Nucleus accumbens (tissue), 56 donors: Measurements from ENCODE around the gene POLR2L.
A peak's percentile ranks its signal among the peaks of the same experiment; 100 is the strongest.

Experiments
- DNase-seq, 56 donors: peaks; one replicate each; lab custom pipeline; 2025; lab: John Stamatoyannopoulos, UW

POLR2L gene

DNA sequence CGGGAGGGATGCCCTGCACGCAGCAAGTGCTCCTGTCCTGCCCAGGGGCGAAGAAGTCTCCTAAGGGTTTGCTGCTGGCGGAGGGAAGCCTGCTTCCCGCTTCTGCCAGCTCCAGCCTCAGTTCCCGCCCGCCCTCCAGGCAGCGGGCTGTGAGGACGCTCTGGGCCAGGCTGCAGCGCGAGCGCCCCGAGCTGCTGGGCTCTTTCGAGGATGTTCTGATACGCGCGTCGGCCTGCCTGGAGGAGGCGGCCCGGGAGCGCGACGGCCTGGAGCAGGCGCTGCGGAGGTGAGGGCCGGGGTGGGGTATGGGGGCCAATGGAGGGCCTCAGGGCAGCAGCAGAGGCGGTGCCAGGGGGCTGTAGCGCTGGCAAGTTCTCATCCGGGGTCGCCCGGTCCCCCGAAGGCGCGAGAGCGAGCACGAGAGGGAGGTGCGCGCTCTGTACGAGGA, 12.5 kb downstream of the POLR2L start:
- no peak for DNase-seq

DNA sequence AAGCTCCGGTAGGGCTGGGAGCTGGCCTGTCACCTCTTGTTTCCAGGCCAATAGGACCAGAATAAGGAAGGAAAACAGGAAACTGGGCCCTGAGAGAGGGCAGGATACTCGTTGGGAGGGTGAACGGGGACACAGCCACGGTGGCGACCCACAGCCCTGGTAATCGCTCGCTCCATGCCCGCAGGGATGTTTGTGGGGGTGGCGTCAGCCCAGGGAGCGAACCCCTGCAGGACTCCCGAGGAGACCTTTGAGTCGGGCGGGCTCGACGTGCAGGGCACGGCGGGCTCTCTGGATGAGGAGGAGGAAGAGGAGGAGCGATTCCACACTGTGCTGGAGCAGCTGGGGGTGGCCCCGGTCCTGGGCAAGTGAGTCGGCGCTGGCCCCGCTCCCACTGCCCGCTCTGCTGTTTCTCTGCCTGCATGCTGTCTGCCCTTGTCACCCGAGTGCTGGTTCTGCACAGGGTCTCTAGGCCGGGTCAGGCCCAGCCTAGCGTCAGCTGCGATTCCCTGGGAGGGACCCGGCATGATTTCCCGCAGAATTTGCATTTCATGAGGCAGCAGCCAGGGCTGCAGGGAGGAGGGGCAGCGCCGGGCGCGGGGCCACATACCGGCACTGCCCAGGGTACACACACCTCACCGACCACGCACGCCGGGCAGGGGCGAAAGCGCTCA, 13.0 kb downstream of the POLR2L start:
- no peak for DNase-seq

DNA sequence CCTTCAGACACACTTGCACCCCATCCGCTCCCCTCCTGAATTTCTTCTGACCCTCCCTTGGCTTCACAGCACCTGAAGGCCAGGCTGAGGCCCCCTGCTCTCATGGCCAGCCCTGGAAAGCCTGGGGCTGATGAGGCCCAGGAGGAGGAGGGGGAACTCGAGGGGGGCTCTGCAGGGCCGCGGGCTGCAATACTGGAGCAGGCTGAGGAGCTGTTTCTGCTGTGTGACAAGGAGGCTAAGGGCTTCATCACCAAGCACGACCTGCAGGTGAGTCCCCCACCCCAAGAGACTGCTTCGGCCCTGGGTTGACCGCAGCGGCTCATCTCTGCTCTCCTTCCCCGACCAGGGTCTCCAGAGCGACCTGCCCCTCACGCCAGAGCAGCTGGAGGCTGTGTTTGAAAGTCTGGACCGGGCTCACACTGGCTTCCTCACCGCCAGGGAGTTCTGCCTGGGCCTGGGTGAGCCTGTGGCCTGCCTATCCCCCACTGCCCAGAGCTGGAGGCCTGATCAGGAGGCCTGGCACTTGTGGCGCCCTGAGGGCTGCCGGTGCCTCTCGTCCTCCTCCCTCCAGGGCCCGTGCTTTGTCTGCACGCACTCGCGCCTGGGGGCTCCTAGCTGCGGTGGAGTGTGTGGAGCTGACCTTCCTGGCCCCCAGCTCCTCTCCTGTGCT, 13.7 kb downstream of the POLR2L start:
- no peak for DNase-seq

DNA sequence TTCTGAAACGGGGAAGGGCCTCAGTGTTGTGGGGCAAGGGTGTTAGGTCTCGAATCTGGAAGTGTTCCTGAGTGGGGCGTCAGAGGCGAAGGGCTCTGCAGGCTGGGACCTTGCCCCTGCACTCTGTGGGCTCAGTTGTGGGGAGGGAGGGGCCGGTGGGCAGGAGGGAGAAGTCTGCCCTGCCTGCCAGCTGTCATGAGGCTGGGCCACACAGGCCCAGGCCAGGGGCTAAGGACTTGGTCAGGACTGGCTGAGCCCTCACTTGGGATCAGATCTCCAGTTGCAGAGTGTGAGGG, 14.5 kb downstream of the POLR2L start, which contains the start of gene CRACR2B:
TSS of gene CRACR2B (plus strand) at position 23 of the 296 bp plus-strand sequence. CDS start 689 bp downstream, outside the sequence.
- DNase-seq, result no peak

DNA sequence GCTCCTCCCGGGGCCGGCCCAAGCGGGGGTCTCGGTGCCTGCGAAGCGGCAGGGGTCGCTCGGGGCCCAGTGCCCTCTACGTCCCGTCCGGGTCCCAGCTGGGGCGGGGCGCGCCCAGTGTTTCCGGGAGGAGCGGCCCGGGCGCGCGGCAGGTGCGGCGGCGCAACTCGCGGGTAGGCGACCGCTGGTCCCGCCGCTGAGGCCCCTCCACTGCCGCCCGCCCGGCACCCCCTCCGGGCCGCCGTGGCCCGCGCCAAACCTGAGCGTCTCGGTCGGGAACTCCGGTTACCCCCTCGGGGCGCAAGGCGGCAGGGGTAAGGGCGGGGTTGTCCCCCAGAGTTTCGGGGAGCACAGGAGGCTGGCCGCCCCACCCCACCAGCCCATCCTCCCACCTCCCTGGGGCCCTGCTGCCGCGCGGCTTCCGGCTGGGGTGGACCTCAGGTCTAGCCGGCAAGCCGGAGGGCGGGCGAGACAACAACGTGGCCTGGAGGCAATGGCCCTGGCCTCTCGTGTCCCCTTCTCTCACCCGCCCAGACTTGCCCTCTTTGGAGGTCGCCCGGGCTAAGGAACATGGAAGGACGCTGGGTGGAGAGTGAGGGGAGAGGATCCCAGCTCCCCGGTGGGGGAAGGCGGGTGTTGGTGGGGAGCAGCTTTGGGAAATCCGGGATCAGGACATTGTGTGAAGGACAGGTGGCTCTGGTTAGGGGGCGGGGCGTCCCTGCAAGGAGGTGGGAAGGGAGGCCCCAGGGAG, 15.0 kb downstream of the POLR2L start:
- no peak for DNase-seq

DNA sequence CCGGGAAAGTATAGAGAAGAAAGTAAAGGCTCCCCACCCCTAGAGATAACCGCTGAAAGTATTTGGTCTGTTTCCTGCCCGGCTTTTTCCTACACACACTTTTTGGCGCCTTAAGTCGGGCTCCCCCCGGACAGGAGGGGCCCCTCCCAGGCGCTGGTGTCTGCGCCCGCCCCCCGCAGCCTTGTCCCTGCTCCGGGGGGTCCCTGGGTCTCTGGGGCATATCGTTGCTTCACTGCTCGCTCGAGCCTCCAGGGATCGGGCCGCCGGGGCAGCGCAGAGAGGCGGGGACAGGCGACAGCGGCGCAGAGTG, 15.5 kb downstream of the POLR2L start:
- no peak for DNase-seq

DNA sequence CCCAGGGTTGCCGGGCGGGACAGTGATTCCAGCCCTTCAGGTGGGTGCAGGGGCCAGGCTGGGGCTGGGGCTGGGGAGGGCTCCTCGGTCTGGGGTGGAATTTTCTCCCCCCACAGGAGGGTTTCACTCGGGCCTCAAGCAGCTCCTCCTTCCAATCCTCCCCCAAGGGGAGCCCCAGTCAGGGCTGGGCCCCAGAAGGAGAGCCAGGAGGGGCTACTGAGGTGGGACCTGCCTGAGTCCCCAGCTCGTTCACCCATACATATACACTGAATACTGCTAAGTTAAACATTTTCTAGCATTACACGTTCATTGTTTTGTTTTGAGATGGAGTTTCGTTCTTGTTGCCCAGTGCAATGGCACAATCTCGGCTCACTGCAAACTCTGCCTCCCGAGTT, 16.1 kb downstream of the POLR2L start:
- no peak for DNase-seq

DNA sequence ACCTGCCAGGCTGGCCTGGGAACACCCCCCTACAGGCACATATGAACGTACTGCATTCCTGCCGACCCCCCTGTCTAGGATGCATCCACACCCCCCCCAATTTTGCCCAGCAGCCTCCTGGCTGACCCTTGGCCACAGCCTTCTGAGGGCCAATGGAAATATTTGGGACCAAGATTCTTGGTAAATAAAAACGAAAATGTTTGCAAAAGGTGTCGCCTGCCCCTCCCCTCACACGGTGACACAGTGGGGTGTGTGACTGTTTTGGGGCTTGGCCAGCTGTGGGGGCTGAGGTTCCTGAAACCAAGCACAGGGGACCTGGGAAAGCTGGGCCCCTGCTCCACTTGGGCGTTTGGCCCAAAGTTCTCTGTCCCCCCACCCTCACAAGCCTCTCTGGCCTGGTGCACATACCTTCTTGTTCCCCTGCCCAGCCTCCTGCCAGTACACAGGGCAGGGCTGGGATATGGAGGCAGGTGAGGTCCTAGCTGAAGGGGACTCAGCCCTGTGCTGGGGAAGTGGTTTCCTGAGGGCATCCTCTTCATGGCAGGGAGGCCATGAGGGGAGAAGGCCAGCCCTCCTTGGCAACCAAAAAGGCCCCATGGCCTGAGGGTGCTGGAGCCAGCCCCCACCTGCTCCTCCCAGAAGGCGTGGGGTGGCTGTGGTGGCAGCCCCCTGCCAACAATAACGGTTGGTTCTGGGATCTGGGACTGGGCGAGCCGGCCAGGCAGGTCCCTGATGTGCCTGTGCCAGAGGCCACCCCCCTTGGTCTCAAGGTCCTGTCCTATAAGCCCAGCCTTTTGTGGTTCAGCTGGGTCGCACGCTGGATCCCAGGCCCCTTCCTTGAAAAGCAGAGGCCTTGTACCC, 16.7 kb downstream of the POLR2L start:
- no peak for DNase-seq

DNA sequence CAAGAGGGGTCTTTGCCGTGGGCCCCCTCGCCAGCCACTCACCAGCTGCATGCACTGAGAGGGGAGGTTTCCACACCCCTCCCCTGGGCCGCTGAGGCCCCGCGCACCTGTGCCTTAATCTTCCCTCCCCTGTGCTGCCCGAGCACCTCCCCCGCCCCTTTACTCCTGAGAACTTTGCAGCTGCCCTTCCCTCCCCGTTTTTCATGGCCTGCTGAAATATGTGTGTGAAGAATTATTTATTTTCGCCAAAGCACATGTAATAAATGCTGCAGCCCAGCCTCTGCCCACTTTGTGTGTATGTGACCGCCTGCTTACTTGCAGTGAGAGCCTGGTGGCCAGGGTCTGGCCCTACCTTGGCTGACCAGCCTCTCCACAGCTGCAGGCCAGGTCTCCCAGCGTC, 17.4 kb downstream of the POLR2L start:
- DNase-seq, result no peak

DNA sequence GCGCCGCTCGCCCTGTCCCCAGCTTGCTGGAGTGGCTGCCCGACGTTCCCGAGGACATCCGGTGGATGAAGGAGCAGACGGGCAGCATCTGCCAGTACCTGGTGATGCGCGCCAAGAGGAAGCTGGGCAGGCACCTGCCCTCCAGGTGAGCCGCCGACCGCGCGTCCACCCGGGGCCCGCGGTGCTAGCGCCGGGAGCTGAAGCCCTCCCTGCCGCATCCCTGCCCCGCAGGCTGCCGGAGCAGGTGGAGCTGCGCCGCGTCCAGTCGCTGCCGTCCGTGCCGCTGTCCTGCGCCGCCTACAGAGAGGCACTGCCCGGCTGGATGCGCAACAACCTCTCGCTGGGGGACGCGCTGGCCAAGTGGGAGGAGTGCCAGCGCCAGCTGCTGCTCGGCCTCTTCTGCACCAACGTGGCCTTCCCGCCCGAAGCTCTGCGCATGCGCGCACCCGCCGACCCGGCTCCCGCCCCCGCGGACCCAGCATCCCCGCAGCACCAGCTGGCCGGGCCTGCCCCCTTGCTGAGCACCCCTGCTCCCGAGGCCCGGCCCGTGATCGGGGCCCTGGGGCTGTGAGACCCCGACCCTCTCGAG, 17.9 kb downstream of the POLR2L start:
- DNase-seq, result peak in 17 of 56 donors; percentile 17 to 61 (median 33)

DNA sequence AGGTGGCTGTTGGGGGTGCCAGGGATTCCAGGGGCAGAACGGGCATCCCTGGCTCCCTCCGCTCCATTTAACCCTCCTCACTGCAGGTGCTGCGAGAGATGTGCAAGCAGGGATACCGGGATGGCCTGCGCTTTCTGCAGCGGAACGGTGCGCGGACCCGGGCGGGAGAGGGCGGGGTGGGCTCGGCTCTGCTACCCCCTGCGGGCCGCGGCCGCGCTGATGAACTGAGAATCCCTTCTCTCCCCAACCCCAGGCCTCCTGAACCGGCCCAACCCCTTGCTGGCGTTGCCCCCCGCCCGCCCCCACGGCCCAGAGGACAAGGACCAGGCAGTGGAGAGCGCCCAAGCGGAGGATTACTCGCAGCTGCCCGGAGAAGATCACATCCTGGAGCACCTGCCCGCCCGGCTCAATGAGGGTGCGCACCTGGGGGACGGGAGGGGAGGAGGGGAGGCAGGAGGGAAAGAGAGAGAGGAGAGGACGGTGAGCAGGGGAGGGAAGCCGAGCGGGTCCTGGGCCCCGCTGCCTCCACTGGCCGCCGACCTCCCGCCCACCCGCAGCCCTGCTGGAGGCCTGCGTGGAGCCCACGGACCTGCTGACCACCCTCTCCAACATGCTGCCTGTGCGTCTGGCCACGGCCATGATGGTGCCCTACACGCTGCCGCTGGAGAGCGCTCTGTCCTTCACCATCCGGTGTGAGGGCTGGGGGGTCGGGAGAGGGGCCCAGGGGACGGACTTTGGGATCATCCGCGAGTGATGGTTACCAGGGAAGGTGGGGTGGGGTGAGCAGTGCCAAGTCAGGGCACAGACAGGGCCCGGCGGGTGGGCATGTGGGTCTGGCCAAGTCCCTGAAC, 18.7 kb downstream of the POLR2L start:
- DNase-seq, result no peak

DNA sequence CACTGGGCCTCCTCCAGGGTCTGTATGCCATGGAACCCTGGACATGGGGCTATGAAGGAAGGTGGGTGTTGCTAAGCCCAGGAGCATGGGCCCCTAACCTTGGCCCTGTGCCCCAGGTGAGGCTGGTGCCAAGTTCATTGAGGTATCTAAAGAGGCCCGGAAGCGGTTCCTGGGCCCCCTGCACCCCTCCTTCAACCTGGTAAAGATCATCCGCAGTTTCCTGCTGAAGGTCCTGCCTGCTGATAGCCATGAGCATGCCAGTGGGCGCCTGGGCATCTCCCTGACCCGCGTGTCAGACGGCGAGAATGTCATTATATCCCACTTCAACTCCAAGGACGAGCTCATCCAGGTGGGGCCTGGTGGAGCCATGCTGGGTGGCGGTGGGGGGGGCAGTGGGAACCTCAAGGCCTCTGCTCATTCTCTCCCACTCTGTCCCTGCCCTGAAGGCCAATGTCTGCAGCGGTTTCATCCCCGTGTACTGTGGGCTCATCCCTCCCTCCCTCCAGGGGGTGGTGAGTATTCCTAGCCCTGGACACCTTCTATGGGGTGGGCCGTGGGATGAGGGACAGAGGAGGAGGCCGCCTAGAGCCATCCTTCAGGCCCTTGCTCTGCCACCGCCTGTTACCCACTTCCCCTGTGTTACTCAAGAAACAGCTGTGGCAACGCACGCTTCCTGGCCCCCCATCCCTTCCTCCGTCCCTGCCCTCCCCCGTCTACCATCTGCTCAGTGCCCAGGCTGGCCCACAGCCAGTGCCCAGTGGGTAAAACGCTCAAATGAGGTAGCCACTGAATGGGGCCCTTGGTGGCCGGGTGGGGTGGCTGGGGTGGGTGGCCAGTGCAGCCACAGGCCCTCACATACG, 20.6 kb downstream of the POLR2L start:
- peak in 4 of 56 donors; percentile 31 to 54 (median 48) for DNase-seq

DNA sequence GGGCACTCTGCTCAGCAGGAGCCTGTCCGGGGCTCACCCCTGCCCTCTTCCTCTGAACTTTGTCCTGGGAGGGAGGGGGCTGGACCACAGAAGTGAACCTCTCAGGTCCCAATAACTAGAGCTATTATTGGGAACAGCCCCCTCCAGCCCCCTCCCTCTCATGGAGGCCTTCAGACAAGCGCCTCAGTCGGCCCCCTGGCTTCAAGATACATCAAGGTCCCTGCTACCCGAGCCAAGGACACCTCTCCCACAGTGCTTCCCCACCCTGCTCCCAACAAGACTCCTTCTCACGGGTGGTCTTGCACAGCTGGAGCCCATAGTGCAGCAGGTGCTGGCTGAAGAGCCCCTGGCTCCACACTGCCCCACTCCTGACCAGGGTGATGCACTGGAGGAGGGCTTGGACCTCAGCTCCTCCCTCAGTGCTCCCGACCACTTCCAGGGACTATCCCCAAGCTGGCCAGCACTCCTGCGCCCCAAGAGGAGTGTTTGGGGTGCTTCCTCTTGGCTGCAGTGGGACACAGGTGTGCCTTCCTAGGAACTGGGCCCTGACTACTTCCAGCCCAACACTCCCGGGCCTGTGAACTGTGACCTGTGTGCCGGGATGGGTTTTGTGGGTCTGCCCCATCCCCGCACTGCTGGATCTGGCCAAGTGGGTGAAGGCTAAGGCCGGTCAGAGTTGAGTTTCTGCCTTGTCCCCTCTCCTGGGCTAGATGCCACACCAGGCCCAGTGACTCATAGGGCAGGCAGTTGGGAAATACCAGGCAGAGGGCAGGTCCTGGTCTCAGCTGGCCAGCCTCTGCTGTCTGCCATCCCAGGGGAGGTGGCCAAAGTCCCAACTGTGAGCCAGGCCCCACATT, 21.4 kb downstream of the POLR2L start:
- DNase-seq, result peak in 9 of 56 donors; percentile 19 to 61 (median 28)

DNA sequence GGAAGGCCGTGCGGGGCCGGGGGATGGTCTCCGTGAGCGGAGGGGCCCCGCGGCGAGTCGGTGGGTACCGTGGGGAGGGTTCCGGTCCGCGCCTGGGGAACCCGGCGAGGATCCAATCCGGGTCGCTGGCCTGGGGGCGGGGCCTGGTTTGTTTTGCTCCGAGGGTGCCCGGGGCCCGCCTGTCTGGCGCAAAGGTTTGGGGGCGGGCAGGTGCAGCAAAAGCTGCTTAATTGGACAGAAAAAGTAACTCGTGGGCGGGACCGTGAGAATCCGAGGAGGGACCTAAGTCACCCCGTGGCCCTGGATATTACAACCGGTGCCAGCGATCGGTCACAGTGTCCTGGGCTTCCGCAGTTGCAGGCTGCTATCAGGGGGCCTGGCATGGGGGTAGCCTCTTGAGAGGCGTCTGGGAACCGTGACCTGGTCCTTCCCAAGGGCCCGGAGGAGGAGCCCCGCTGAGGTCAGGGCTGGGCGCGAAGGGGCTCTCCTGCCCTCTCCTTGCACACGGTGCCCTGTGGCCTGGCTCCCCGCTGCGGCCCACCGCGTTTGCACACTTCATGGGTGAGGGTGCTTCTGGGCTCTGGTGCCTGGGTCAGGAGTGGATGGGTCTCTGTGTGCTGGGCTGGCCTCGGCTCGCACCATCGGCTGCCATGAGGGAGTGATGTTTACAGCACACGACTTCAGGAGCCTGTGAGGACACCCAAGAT, 22.2 kb downstream of the POLR2L start:
- peak in 42 of 56 donors; percentile 21 to 82 (median 62) for DNase-seq

DNA sequence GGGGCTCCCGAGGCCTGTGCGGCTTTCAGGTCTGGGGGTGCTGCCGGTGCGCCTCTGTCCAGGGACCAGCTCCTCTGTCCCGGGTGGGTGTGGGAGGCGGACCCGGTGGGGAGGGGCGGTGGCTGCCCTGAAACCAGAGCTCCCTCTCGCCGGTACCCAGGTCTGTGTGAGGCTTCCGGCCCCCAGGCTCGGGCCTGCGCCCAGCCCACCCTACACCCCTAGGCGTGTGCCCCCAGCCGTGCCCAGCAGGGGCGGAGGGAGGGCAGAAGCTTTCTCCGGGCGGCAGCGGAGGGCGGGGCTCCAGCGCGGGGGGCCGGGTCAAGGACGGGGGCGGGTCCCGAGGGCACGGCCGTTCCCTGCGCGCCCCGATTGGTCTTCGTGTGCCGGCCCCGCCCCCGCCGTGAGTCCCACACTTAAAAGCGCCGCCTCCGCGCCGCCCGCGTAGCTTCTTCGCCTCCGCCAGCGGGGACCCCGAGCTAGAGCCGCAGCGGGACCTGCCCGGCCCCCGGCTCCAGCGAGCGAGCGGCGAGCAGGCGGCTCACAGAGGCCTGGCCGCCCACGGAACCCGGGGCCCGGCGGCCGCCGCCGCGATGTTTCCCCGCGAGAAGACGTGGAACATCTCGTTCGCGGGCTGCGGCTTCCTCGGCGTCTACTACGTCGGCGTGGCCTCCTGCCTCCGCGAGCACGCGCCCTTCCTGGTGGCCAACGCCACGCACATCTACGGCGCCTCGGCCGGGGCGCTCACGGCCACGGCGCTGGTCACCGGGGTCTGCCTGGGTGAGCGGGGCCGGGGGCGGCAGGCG, 23.0 kb downstream of the POLR2L start:
- peak in 55 of 56 donors; percentile 39 to 95 (median 84) for DNase-seq
